ENCODE results near the gene SCTR. TPM values are rescaled to one million over a fixed set of nuclear protein-coding genes. Genes with fewer than 3 reads are reported as not detected.

SCTR gene
- total RNA-seq, 1 experiment from 2014 or later: not detected

DNA sequence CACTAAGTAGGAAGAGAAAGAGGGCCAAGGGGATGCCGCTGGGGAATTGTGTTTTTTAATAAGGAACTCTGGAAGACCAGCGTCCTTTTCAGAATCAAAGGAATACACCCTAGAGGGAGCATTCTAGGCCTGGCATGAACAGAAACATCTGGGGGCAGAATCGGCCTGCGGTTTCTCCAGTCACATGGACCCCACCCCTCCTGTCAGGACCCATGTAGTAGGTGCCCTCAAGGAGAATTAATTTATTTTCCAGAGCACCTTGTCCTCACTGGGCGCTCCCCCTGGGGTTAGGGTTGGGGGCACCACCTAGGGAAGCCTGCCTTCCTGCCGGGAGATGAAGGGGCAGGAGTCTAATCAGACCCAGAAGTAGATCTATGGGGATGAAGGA, 48.4 kb downstream of the SCTR start:
- DNase-seq (ENCODE audit: low spot score): no peak
- Mint-ChIP-seq H3K27ac (no peak overlapping the region), H3K36me3 (no peaks in the 10 kb centered on the region), H3K9me3 (no peaks in the 10 kb centered on the region), H3K4me3 (no peak overlapping the region), H3K4me1 (peaks cover 11% of the 10 kb centered on the region), H3K27me3 (ENCODE audit: low read depth) (no peaks in the 10 kb centered on the region)
- TF ChIP-seq PRRX2 (CRISPR knock-in tag; IDR thresholded peaks at IDR 0.05) (no peak), JAZF1 (CRISPR knock-in tag; IDR thresholded peaks at IDR 0.05) (no peak), IRF2 (CRISPR knock-in tag; IDR thresholded peaks at IDR 0.05; ENCODE audit: borderline replicate concordance, low read depth) (no peak), FOXP4 (CRISPR knock-in tag; IDR thresholded peaks at IDR 0.05) (no peak), ATF2 (CRISPR knock-in tag; IDR thresholded peaks at IDR 0.05; ENCODE audit: borderline replicate concordance, low read depth) (no peak), MYBL2 (CRISPR knock-in tag; IDR thresholded peaks at IDR 0.05) (no peak), ARID4B (CRISPR knock-in tag; IDR thresholded peaks at IDR 0.05; ENCODE audit: borderline replicate concordance) (no peak), ZNF219 (CRISPR knock-in tag; IDR thresholded peaks at IDR 0.05; ENCODE audit: borderline replicate concordance) (no peak), JUN (CRISPR knock-in tag; IDR thresholded peaks at IDR 0.05) (no peak), ZNF416 (CRISPR knock-in tag; IDR thresholded peaks at IDR 0.05) (no peak), ATF1 (CRISPR knock-in tag; IDR thresholded peaks at IDR 0.05) (no peak), AR (CRISPR knock-in tag; IDR thresholded peaks at IDR 0.05) (no peak), ETV6 (CRISPR knock-in tag; IDR thresholded peaks at IDR 0.05) (no peak), ZNF138 (CRISPR knock-in tag; conservative IDR thresholded peaks at IDR 0.05) (no peak), NR1H2 (CRISPR knock-in tag; IDR thresholded peaks at IDR 0.05) (no peak), ESRRA (CRISPR knock-in tag; IDR thresholded peaks at IDR 0.05; ENCODE audit: borderline replicate concordance) (no peak), ZBTB43 (CRISPR knock-in tag; IDR thresholded peaks at IDR 0.05) (no peak)
- TF ChIP-seq, protein P1, sequence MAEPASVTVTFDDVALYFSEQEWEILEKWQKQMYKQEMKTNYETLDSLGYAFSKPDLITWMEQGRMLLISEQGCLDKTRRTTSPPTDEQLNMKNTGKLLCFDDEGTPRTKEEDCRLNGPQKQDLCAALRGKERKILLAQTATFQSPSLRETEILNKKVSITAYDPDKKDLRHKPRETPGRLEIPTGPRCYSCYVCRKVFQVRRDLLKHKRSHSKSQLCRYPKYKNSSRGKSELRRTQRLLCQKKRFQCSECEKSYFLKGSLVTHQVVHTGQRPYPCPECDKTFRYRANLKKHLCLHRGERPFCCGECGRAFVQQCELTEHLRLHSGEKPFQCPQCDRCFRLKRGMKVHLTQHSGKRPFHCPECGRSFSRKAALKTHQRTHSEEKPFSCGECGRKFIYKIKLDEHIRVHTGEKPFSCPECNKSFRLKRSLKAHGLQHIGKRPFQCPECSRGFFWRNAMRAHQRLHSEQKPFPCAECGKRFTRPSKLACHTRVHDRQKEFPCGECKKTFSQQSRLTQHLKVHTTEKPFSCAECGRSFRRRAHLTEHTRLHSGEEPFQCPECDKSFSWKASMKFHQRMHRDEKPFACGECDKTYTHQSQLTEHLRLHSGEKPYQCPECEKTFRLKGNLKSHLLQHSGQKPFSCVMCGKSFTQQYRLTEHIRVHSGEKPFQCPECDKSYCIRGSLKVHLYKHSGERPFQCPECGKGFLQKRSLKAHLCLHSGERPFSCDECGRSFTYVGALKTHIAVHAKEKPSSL (CRISPR knock-in tag; conservative IDR thresholded peaks at IDR 0.05): no peak
- TF ChIP-seq, protein P2, sequence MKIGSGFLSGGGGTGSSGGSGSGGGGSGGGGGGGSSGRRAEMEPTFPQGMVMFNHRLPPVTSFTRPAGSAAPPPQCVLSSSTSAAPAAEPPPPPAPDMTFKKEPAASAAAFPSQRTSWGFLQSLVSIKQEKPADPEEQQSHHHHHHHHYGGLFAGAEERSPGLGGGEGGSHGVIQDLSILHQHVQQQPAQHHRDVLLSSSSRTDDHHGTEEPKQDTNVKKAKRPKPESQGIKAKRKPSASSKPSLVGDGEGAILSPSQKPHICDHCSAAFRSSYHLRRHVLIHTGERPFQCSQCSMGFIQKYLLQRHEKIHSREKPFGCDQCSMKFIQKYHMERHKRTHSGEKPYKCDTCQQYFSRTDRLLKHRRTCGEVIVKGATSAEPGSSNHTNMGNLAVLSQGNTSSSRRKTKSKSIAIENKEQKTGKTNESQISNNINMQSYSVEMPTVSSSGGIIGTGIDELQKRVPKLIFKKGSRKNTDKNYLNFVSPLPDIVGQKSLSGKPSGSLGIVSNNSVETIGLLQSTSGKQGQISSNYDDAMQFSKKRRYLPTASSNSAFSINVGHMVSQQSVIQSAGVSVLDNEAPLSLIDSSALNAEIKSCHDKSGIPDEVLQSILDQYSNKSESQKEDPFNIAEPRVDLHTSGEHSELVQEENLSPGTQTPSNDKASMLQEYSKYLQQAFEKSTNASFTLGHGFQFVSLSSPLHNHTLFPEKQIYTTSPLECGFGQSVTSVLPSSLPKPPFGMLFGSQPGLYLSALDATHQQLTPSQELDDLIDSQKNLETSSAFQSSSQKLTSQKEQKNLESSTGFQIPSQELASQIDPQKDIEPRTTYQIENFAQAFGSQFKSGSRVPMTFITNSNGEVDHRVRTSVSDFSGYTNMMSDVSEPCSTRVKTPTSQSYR (CRISPR knock-in tag; IDR thresholded peaks at IDR 0.05): no peak
- ChIA-PET CTCF (interaction anchor here (0.6 to 3.9 kb wide), 62 partner anchors 7 to 699 kb away, joined by 3 to 145 read pairs (median 4); partner anchors contain the start of genes C2orf76, DBI, SCTR and TMEM37), POLR2A (interaction anchor here (1.5 kb wide), 1 partner anchor 43 kb away, joined by 3 read pairs; no protein-coding TSS in a partner anchor)
- no peak for ATAC-seq
